Activated CD4-positive, alpha-beta T cell treated with anti-CD3 and anti-CD28 coated beads for 4 hours (primary cell): ENCODE measurements around the gene TUBB3.
"Not testable (repeated sequence)": the region's sequence is repeated elsewhere in the genome, so short reads cannot be mapped to it uniquely, and the experiment has no call there.

Experiments used
- DNase-seq, 2 donors: peaks; one replicate each; pipeline ENCODE4 v3.0.0-alpha.2; 2020

Gene TUBB3

DNA sequence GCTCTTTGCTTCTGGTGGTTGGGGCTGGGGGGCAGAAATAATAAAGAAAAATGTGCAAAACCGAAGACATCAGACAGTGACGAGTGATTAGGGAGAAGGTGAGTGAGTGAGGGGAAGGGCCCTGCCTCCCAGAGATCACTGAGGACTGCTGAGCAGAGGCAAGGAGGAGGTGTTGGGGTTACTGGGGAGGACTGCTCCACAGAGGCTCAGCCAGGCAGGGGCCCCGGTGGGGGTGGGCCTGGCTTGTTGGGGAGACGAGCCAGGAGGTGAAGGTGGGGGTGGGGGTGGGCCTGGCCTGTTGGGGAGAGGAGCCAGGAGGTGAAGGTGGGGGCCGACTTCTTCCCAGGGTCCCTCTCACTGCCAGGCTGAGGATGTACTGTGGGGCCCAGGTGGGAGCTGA is 23.4 kb downstream of the TUBB3 start:
- DNase-seq = no peak

DNA sequence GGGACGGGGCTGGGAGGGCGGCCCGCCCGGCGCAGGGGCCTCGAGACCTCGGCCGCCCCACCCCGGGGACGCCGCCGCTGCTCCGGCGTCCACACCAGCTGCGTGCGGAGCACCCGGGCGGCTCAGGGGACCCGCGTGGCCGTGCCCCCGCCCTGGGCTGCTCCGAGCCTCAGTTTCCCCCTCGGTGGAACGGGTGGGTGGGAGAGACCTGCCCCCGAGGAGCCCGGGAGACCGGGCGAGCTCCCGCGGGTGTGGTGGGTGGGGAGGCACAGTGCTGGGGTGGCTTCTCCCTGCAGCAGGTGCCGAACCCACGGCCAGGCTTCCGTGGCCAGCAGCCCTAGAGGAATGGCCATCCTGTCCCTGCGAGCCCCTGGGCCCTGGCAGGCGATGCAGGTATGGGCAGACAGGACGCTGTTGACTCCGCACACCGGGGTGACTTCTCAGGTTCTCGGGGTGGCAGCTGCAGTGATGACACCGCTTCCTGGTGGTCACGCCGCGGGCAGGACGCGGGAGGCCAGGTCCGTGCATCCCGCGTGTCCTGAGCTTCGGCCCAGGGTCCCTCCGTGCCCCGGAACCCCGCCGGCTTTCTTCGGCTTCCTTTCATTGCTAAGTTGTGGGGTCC is 26.1 kb downstream of the TUBB3 start:
- DNase-seq = no peak

DNA sequence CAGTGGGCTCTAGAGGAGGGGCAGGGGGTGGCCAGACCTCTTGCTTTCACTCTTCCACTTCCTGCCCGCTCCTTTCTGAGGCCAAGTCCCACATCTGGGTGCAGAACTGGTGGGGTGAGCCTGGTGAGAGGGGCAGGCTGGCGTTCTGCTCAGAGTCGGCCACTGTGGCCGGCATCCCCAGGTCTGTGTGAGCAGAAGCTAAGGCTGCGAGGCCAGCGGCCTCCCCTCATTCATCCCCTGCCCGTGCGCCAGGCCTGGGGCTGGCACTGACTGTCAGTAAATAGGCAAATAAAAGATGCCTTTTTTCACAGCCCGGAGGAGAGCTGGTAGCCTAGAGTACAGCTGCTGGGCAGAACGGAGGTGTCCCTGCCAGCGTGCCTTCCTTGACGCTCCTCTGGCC is 26.6 kb downstream of the TUBB3 start:
- DNase-seq = no peak

DNA sequence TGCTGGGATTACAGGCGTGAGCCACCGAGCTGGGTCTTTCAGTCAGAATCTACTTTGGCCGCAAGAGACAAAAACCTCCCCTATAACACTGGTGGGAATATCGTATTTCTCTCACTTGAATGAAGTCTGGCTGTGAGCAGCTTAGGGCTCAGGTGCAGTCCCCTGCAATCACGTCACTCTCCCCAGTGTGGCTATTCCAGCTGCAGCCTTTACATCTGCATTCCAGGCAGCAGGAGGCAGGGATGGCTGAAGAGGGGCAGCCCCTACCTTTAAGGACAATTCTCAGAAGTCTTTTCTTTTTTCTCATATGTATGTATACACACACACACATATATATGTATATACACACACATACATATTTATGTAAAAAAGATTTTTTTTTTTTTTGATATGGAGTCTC is 28.4 kb downstream of the TUBB3 start:
- DNase-seq = no peak

DNA sequence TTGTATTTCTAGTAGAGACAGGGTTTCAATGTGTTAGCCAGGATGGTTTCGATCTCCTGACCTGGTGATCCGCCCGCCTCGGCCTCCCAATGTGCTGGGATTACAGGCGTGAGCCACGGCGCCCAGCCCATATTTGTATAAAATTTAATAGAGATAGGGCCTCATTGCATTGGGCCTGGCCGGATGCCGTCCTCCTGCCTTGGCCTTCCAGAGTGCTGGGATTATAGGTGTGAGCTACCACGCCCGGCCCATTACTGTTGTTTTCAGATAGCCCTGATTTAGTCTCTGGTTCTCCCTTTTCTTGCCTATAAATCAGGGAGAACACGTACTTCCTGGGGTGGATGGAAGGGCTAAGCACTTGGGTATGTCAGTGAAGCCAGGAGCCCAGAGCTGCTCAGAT is 28.9 kb downstream of the TUBB3 start:
- no peak for DNase-seq

DNA sequence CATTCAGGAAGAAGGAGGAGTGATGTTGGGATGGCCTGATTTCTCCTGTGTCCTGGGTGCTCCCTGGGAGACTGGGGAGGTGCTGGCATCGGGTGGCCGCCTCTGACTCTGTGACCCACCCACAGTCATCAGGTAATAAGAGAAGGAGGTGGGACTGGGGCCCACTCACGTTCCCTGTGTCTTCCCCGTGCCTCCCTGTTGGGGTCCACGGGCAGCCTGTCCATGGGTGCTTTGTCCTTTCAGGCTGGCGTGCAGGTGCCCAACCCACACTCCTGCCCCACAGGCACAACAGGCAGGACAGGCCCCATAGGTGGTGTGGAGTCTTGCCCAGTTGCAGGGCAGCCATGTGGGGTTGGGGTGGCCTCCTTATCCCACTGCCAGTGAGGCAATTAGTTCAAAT is 29.4 kb downstream of the TUBB3 start:
- no peak for DNase-seq

DNA sequence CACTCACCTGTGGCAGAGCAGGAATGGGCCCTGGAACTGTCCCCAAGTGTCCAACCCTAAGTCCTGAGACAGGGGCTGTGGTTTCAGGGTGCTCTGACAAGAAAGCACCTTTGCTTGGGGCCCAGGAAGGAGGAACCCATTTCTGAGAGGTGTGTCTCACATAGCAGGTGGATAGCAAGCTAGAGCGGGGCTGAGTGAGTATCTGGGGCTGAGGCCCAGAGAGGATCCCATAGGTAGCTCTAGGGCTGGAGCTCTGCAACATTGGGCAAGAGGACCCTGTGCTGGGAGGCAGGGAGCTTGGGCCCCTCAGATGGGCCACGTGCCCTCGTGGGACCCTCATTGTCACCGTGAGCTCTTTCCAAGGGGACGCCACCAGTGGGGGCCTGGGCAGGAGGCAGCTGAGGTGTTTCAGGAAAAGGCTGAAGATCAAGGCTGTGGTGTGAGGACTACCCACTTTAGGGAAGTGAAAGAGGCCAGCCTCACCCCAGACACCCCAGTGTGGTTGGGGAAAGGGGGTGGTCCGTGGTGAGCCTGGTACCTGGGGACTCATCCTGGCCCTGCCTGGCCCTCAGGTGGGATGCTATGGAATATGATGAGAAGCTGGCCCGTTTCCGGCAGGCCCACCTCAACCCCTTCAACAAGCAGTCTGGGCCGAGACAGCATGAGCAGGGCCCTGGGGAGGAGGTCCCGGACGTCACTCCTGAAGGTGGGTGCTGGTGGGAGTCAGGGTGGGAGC is 30.7 kb downstream of the TUBB3 start:
- DNase-seq = no peak

DNA sequence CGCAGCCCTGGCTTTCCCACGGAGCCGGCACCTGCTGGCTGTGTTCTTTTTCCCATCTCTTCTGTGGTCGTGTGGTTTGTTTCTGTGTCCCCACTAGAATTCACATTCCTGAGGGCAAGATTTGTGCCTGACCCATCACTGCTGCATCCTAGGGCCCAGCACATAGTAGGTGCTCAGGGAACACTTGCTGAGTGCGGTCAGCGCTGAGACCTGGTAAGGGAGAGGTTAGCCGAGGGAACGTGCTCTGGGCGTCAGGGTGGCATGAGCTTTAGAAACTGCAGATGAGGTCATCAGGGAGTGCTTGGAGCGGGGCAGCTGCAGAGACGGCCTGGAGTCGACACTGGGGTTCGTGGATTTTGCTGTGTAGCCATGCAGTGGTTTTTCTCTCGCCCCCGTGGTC is 31.3 kb downstream of the TUBB3 start:
- no peak for DNase-seq

DNA sequence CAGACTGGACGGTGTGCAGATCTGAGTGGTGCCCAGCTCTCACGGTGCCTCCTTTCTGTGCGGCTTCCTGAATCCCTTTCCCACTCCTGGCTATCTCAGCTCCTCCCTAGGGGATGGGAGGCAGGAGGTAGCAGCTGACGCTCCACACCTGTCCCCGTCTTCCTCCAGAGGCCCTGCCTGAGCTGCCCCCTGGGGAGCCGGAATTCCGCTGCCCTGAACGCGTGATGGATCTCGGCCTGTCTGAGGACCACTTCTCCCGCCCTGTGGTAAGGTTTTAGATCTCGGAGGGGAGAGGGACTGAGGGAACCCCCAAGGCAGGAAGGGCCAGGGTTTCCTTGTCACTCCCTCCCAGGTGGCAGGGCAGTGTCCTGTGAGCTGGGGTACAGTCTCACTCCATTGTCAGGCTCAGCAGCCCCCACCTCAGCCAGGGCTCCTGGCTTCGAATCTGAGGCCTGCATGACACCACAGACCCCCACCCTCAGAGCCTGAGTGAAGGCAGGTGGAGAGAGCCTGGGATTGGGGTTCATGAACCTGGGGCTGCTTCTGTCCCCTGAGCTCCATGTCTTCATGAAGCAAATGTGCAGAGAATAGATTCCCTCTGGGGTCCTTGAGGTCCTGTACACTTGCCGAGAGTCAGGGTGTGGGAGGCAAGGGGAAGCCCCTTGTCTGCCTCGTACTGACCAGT is 32.0 kb downstream of the TUBB3 start:
- DNase-seq = no peak

DNA sequence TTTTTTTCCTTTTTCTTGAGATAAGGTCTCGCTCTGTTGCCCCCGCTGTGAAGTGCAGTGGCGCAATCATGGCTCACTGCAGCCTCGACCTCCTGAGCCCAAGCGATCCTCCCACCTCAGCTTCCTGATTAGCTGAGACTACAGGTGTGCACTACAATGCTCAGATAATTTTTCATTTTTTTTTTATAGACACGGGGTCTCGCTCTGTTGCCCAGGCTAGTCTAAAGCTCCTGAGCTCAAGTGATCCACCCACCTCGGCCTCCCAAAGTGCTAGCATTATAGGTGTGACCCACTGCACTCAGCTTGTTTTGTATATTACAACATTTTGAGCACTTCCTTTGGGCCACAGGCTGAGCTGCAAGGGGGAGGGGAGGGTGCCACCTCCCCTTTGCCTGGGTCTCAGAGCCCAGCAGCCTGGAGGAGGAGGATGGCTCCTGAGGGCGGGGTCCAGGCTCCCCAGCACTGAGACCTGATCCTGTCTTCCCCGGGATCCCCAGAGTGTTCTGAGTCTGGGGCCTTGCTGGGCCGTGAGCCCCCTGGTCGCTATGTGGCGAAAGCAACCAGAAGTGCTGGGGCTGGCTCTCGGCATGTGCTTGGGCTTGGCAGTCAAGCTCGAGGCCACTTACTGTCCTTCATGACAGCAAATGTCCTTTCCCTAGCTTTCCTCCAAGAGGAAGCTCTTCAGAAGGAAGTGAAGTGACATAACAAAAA is 33.5 kb downstream of the TUBB3 start:
- no peak for DNase-seq

DNA sequence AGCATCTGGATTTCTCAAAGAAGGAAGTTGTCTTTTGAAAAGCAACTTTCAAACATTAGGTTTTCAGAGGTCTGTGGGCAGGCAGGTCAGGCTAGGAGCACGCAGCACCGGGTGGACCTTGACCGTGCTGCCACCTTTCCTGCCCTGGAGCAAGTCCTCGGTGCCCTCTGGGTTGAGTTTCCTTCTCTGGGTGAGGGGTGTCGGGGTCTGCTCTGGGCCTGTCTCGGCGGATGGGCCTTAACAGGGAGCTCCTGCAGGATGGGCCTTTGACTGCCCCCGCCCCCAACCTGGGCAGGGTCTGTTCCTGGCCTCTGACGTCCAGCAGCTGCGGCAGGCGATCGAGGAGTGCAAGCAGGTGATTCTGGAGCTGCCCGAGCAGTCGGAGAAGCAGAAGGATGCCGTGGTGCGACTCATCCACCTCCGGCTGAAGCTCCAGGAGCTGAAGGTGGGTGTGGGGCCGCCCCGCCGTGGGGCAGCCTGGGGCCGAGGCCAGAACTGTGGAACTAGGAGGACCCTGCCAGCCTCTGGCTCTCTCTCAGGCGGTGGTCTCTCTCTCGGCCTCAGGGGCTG is 34.2 kb downstream of the TUBB3 start:
- no peak for DNase-seq

DNA sequence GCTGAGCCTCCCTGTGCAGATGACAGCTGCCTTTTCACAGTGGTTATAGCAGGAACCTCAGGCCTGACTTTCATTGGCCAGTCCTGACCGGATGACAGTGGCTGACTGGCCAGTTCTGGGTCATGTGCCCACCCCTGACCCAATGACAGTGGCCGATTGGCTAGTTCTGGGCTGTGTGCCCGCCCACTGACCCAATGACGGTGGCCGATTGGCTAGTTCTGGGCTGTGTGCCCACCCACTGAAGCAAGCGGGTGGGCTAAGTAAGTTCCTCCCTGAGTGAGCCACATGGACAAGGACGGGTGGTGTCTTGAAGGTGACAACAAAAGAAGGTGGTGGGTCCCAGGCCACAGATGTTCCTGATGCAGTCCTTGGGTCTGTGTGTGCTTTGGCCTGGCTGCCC is 34.9 kb downstream of the TUBB3 start:
- DNase-seq = no peak

DNA sequence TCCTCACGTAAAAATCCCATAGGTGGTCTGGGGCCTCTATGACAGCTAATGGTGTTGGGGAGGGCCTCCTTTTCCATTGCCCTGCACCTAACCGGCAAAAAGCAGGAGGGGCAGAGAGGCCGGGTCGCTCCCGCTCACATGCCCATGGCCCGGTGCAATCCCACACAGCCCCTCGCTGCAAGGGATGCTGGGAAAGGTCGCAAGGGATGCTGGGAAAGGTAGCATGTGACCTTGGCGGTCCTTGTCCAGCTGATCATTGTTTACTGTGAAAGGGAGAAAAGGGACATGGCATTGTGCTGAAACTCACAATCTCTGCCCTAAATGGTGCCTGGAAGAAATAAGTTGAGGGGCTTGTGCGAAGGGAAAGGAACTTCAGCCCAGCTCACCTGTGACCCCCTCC is 35.5 kb downstream of the TUBB3 start:
- no peak for DNase-seq

DNA sequence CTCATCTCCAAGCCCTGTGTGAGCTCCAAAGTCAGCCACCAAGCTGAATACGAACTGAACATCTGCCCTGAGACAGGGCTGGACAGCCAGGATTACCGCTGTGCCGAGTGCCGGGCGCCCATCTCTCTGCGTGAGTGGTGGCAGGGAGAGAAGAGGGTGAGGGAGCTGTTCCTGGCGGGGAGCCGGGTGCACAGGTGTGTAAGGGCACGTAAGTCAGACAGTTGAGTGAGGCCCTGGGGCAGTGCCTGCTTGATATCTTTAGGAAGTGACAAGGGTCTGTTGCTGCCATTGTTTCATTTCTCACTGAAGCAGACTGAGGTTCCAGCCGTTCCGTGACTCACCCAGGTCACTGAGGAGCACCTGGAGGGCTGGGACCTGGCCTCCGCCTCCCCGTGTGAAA is 37.8 kb downstream of the TUBB3 start:
- no peak for DNase-seq

DNA sequence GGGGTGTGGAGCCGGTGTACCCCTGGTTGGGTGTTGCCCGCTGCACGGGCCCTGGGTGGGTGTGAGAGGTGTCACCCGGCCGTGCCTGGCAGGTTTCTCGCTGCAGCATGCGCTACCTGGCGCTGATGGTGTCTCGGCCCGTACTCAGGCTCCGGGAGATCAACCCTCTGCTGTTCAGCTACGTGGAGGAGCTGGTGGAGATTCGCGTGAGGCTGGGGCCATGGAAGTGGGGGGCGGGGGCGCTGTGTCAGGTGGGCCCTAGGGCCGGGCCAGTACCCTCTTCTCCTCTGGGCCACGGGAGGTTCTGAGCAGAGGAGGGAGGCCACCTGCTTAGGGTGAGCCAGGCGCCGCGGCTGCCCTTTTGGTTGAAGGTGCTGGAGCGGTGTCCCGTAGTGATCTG is 38.8 kb downstream of the TUBB3 start:
- no peak for DNase-seq

DNA sequence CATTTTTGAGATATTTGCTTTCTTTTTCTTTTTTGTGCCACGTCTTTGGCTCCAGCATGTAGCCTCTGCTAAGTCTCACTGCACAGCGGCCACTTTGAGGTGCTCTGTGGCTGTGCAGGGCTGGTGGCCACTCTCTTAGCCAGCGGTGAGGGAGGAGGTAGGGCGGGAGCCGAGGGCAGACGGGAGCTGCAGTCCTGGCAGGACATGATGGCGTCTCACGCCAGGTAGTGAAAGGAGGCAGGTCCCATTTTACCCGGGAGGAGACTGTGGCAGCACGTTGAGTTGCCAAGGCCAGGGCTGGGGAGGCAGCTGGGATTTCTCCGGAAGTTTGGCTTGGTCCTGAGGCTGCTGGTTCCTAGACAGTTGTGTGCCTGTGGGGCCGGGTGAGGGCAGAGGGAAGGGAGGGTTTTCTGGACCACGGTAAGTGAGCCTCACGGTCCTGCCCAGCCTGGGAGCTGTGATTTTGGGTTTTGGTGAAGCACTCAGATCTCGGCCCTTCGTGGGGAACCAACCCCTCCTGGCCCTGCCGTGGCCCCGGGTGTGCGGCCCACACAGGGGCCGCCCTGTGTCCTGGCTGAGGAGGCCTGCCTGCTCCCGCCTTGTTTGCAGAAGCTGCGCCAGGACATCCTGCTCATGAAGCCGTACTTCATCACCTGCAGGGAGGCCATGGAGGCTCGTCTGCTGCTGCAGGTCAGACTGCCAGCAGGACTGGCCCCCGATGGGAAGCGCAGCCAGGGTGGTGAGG is 39.8 kb downstream of the TUBB3 start:
- DNase-seq = no peak

DNA sequence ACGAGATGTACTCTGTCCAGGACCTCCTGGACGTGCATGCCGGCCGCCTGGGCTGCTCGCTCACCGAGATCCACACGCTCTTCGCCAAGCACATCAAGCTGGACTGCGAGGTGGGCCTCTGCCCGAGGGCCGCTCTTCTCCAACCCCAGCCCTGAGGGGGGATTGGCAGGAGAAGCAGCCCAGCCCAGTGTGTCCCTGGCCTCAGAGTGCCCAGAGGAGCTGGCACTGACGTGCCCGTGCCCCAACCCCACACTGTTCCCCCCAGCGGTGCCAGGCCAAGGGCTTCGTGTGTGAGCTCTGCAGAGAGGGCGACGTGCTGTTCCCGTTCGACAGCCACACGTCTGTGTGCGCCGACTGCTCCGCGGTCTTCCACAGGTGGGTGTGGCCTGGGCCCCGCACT is 41.1 kb downstream of the TUBB3 start:
- DNase-seq = no peak

DNA sequence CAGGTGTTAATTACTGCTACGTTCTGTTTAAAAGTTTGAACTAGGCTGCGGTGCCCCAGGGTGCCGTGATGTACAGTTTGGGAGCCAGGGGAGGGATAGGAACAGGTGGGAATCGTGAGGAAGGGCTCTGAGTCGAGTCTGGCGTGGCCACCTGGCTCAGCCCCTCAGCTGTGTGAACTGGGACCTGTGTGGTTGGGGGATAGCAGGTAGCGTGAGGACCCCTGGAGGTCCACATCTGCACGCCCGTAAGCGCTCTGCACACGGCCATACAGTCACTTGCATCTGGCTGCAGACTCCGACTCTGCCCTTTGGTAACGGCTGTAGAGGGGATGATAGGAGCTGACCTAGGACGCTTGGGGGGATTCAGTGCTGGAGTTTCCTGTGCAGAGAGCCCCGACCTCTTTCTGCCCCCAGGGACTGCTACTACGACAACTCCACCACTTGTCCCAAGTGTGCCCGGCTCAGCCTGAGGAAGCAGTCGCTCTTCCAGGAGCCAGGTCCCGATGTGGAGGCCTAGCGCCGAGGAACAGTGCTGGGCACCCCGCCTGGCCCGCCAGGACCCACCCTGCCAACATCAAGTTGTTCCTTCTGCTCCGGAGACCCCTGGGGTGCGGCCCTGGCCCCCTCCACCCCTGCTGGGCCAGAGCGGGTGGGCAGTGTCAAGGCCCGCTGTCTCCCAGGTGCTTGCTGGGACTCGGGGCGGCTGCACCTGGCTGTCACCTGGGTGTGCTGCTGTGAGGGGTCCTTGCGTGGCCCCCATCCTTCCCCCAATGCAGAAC is 42.5 kb downstream of the TUBB3 start:
- DNase-seq = no peak

DNA sequence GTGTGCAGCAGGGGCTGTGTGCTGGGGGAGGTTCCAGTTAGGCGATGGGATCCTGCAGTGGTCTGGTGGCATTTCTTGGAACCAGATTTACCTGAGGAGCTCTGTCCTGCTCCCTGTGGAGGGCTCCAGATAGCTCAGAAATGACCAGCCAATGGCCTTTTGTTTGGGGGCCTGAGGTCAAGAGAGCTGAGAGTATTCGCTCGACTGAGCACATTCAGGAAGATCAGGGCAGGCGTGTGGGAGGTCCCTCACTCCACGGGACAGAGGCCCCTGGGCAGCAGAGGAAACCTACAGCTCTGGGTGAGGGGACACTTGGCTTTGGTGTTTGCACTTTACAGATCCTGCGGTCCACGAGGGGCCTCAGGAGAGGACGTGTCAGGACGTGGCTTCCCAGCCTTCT is 43.6 kb downstream of the TUBB3 start:
- DNase-seq = no peak

DNA sequence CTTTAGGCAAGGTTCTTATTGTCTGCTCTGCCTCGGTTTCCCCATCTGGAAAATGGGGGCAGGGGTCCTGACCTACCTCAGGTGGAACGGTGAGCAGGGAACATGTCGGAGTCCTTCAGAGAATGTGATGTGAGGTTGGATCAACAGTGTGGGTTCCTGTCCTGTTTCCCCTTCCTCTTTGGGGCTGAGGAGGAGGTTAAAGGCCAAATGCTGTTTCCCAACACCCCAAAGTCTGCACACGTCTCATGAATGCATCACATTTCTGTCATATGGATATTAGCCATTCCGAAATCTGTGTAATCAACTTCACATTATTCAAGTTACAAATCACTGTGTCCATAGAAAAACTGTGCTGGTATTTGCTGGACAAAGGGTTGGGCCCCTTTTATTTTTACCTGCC is 44.3 kb downstream of the TUBB3 start:
- DNase-seq = not testable (repeated sequence)

DNA sequence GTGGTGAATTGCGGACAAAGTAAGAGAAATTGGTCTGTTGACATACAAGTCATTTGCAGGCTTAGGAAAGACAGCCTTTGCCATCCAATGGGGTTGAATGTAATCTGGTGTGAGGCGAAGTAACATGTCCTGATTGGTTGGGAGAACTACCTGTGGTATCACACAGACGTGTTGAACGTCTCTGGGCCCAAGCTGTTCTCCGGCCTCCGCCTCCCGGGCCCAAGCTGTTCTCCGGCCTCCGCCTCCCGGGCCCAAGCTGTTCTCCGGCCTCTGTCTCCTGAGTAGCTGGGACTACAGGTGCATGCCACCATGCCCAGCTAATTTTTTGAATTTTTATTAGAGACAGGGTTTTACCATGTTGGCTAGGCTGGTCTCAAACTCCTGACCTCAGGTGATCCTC is 44.9 kb downstream of the TUBB3 start:
- not testable (repeated sequence) for DNase-seq
